K562 (cell line): ENCODE measurements around the gene HSD11B2. TPM values are rescaled to one million over a fixed set of nuclear protein-coding genes. Genes with fewer than 3 reads are reported as not detected.

Experiments
- ATAC-seq: fragments of 200-7000 bp; cut with Tn5 transposase; 3 replicates; pipeline ENCODE4 v1.9.1; 2020; ENCODE audit warnings: moderate library complexity
- BruUV-seq: library from RNA; stranded (reverse); fragments of 400-500 nt; replicated peaks from 2 replicates; lab custom pipeline; 2021; lab: Mats Ljungman, UMichigan
- CTCF ChIA-PET: fragments of 300-600 bp; formaldehyde crosslinking; extraction: SDS; loops from one replicate; lab custom pipeline; 2021; ENCODE audit warnings: low intra/inter-chr PET ratio; lab: Yijun Ruan, JAX
- POLR2A ChIA-PET: fragments of 300-600, 350-650 bp; sonication (Branson Sonifier 250); formaldehyde crosslinking; extraction: SDS; loops from one replicate; lab custom pipeline; 2021; ENCODE audit warnings: antibody characterized with exemption, inconsistent platforms; lab: Yijun Ruan, JAX
- DNase-seq, 4 experiments: peaks; one replicate each; pipeline versions ENCODE4 v3.0.0 to v3.0.0-alpha.2; 2011 to 2018; ENCODE audit warnings: low spot score in 3 of 4, mixed read lengths in 3 of 4; ENCODE audit errors: extremely low read depth in 1 of 4
- FAIRE-seq: peaks from 2 replicates; lab custom pipeline; 2011; peaks lifted over from hg19 to GRCh38; lab: Jason Lieb, UNC
- H2AFZ ChIP-seq: 2 replicates; pipeline ENCODE4 v1.6.0; 2011; ENCODE audit warnings: low read depth, low read length, control low read depth, inconsistent platforms
- H3K27ac ChIP-seq: fragments of 200-600 bp; 3 replicates; pipeline ENCODE4 v1.8.0; 2011; ENCODE audit warnings: low read depth, mild to moderate bottlenecking, control low read depth, inconsistent platforms, low read length, moderate library complexity, mixed read lengths; ENCODE audit errors: extremely low read depth
- H3K27me3 ChIP-seq, 2 experiments: fragments of 300-600 bp in 1 of 2; 2 replicates in 1 of 2; 3 replicates in 1 of 2; pipeline versions ENCODE4 v1.6.0 to v1.8.0; 2011; ENCODE audit warnings: inconsistent platforms in 2 of 2, low read length in 2 of 2, mild to moderate bottlenecking in 1 of 2, mixed read lengths in 1 of 2, moderate library complexity in 1 of 2; ENCODE audit not compliant: control insufficient read depth in 2 of 2, insufficient read depth in 2 of 2
- H3K36me3 ChIP-seq: fragments of 300-600 bp; 3 replicates; pipeline ENCODE4 v1.8.0; 2011; ENCODE audit warnings: mild to moderate bottlenecking, low read length, inconsistent platforms; ENCODE audit not compliant: control insufficient read depth, insufficient read depth
- H3K4me1 ChIP-seq, 2 experiments: fragments of 200-600 bp in 1 of 2; replicated peaks in 1 of 2; 2 replicates in 1 of 2; 3 replicates in 1 of 2; pipeline versions ENCODE4 v1.5.1 to v1.8.0; 2011; ENCODE audit warnings: inconsistent platforms in 2 of 2, low read length in 2 of 2, mild to moderate bottlenecking in 1 of 2, mixed read lengths in 1 of 2, moderate library complexity in 1 of 2; ENCODE audit not compliant: control insufficient read depth in 2 of 2, insufficient read depth in 2 of 2
- H3K4me2 ChIP-seq: 2 replicates; pipeline ENCODE4 v1.6.1; 2011; ENCODE audit warnings: low read length, control low read depth, inconsistent platforms, mixed read lengths; ENCODE audit not compliant: insufficient read depth
- H3K4me3 ChIP-seq: fragments of 200-600 bp; sonication (generic), shearing (Covaris generic); 2 replicates; pipeline ENCODE4 v1.5.1; 2016; ENCODE audit warnings: control low read depth, inconsistent platforms
- H3K79me2 ChIP-seq: fragments of 200-600 bp; 3 replicates; pipeline ENCODE4 v1.8.0; 2011; ENCODE audit warnings: low read length, inconsistent platforms; ENCODE audit not compliant: control insufficient read depth, insufficient read depth
- H3K9ac ChIP-seq, 2 experiments: 2 replicates each; pipeline versions ENCODE4 v1.6.0 to v1.6.1; 2011; ENCODE audit warnings: low read depth in 2 of 2, low read length in 2 of 2, control low read depth in 1 of 2, inconsistent platforms in 1 of 2, mild to moderate bottlenecking in 1 of 2, mixed read lengths in 1 of 2; ENCODE audit not compliant: insufficient read depth in 1 of 2
- H3K9me1 ChIP-seq: one replicate; pipeline ENCODE4 v1.6.0; 2011; ENCODE audit warnings: inconsistent platforms, mild to moderate bottlenecking, low read length, moderate library complexity; ENCODE audit not compliant: control insufficient read depth, insufficient read depth
- H3K9me3 ChIP-seq: replicated peaks from 2 replicates; pipeline ENCODE4 v1.5.1; 2011; ENCODE audit warnings: low read depth, low read length, inconsistent platforms; ENCODE audit not compliant: control insufficient read depth, insufficient read depth
- H4K20me1 ChIP-seq: replicated peaks from 2 replicates; pipeline ENCODE4 v1.6.1; 2011; ENCODE audit warnings: low read length, inconsistent platforms, mixed read lengths; ENCODE audit not compliant: control insufficient read depth, insufficient read depth
- AFF1 ChIP-seq, 2 experiments: fragments of 450-650 bp; IDR thresholded peaks; 2 replicates each; pipeline ENCODE4 v1.6.1; 2018; ENCODE audit warnings: mild to moderate bottlenecking in 2 of 2, low read depth in 1 of 2; ENCODE audit not compliant: partially characterized antibody in 2 of 2
- TAF1 ChIP-seq: IDR thresholded peaks from 2 replicates; pipeline ENCODE4 v1.6.1; 2011; ENCODE audit warnings: mild to moderate bottlenecking, low read length, moderate library complexity; ENCODE audit not compliant: insufficient read depth, control insufficient read depth, severe bottlenecking; ENCODE audit errors: extremely low read depth
- ZNF124 ChIP-seq: sonication (generic); formaldehyde crosslinking; IDR thresholded peaks from 2 replicates; pipeline ENCODE4 v1.8.1; 2022; ENCODE audit warnings: missing genetic modification reagents
- WGBS: fragments of 100-300 bp; shearing (Covaris generic); methylation state at CpG from one replicate; pipeline ENCODE4 v1.1.6; 2016; ENCODE audit warnings: low coverage, mixed read lengths; ENCODE audit not compliant: insufficient coverage; ENCODE audit errors: missing lambda C conversion rate; 5-methylcytosine and 5-hydroxymethylcytosine counted together
- in situ Hi-C: fragments of 300-500 bp; cut with MboI; formaldehyde crosslinking; loops from 4 replicates; pipeline ENCODE4 v1.15.0; 2018; ENCODE audit warnings: inconsistent platforms, mixed read lengths
- intact Hi-C: fragments of 100-400 bp; cut with micrococcal nuclease; formaldehyde crosslinking; loops from 2 replicates; pipeline ENCODE4 v1.14.2; 2022
- polyA plus RNA-seq, 8 experiments: library from polyadenylated mRNA; depleted of rRNA in 4 of 8; stranded (reverse) in 5 of 8; unstranded in 3 of 8; fragments of >200 nt; fragmentation: Nextera tagmentation in 2 of 8; fragmentation: Illumina TruSeq in 1 of 8; extraction: Ambion mirVana in 2 of 8; extraction: Trizol in 1 of 8; gene quantifications; 2 replicates each; pipeline versions ENCODE4 v1.2.1 to v1.2.3, GENCODE V29; 2011 to 2014; ENCODE audit warnings: inconsistent platforms in 1 of 8, missing spikeins in 1 of 8
- total RNA-seq, 7 experiments: library from RNA; depleted of rRNA in 6 of 7; stranded (reverse); fragments of >200 nt in 6 of 7; fragmentation: Illumina TruSeq in 2 of 7; extraction: Trizol in 2 of 7; gene quantifications; 2 replicates each; pipeline versions ENCODE4 v1.2.1 to v1.2.3, GENCODE V29; 2011 to 2021; ENCODE audit warnings: low replicate concordance in 1 of 7

The HSD11B2 gene
- total and polyA plus RNA-seq, 9 of the 15 experiments (the other 6 are each of a cell fraction or from before 2014, with no cell fraction given), result 0.08 to 2.0 (median 0.79) TPM

- Histone ChIP-seq H2AFZ (no peak overlapping the region), H3K4me1 (peaks cover 0 to 7% of the 10 kb centered on the region in 2 experiments; a peak in 2 of 5 replicates), H3K9me3 (no peaks in the 10 kb centered on the region), H3K4me3 (no peak overlapping the region), H3K27ac (no peak overlapping the region), H4K20me1 (0 out of 2 replicates have a peak, but pooled peaks cover 4% of the 10 kb centered on the region), H3K36me3 (no peaks in the 10 kb centered on the region), H3K9ac (no peak overlapping the region), H3K27me3 (peaks cover 47 to 88% of the 10 kb centered on the region in 2 experiments), H3K9me1 (no peaks in the 10 kb centered on the region), H3K79me2 (no peaks in the 10 kb centered on the region), H3K4me2 (no peak overlapping the region)
- TF ChIP-seq ZNF124 (CRISPR knock-in tag) (no peak), AFF1 (IDR thresholded peaks at IDR 0.05; ENCODE audit: low read depth in 1 of 2, partially characterized antibody in 2 of 2) (no peak), TAF1 (no peak)
- 1% methylated on average over 3 of the region's 3 CpGs for WGBS
- ATAC-seq (no peak), DNase-seq (no peak), FAIRE-seq (no peak)
- BruUV-seq, result no TSS peak
- in situ Hi-C loops (loop anchor here (25.0 kb wide), 1 partner anchor 449 kb away; the partner anchor contains the start of gene CES3), intact Hi-C loops (loop anchor here (10.0 kb wide), 1 partner anchor 47 kb away; no protein-coding TSS in a partner anchor)
- CTCF ChIA-PET, result no interaction called here
- POLR2A ChIA-PET, result interaction anchor here (0.7 kb wide), 1 partner anchor 475 kb away, joined by 3 read pairs; no protein-coding TSS in a partner anchor
These were observed 19.6 kb upstream of the HSD11B2 start for GRCh38 chr16:67411339-67411738.
